Retinal pigment epithelial cell (primary cell): ENCODE results near the gene ADORA1.

Experiments used
- DNase-seq: peaks from one replicate; pipeline ENCODE4 v3.0.0-alpha.2; 2010; ENCODE audit warnings: low read depth
- H3K4me3 ChIP-seq: 2 replicates; pipeline ENCODE4 v1.5.1; 2011; ENCODE audit warnings: mild to moderate bottlenecking, low read length, control low read depth, moderate library complexity
- TF ChIP-seq, protein P1 (sequence below): conservative IDR thresholded peaks from 2 replicates; pipeline ENCODE4 v1.5.1; 2011; ENCODE audit warnings: low read depth, low read length, control low read depth, inconsistent platforms

ADORA1 gene

GRCh38 chr1:203144661-203145060 is 17.1 kb downstream of the ADORA1 start:
- TF ChIP-seq, protein P1, sequence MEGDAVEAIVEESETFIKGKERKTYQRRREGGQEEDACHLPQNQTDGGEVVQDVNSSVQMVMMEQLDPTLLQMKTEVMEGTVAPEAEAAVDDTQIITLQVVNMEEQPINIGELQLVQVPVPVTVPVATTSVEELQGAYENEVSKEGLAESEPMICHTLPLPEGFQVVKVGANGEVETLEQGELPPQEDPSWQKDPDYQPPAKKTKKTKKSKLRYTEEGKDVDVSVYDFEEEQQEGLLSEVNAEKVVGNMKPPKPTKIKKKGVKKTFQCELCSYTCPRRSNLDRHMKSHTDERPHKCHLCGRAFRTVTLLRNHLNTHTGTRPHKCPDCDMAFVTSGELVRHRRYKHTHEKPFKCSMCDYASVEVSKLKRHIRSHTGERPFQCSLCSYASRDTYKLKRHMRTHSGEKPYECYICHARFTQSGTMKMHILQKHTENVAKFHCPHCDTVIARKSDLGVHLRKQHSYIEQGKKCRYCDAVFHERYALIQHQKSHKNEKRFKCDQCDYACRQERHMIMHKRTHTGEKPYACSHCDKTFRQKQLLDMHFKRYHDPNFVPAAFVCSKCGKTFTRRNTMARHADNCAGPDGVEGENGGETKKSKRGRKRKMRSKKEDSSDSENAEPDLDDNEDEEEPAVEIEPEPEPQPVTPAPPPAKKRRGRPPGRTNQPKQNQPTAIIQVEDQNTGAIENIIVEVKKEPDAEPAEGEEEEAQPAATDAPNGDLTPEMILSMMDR: no peak
- DNase-seq: no peak
- H3K4me3 ChIP-seq: no peak overlapping the region

DNA sequence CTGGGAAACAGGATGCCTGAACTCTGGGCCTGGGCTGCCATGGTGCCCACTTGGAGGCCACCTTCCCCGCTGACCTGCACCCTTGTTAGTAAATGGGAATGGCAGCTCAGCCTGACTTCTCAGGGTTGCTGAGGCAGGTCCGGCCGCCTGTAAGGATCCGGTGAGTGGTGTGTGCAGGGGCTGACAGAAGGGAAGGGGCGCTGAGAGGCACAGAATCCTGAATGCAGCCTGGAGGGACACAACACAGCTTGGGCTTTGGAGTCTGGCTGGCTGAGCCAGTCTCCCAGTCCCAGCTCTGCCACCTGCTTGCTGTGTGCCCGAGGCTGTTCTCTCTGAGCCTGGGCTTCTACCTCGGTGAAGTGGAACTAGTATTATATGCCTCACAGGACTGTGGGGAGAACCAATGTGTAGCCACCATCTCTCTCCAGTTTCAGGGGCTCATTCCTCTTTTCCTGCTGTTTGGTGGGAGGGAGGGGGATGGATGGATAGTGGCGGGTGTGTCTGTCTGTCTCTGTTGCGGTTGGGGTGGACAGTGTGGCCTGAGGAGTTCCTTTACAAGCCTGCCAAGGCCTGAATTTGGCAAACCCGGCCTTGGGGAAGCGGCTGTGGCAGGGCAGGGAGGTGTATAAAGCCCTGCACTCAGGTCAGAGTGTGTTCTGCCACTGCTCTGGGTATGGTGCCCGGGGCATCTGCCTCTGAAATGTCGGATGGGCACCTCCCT is 18.0 kb downstream of the ADORA1 start:
- no peak for DNase-seq
- TF ChIP-seq, protein P1: no peak
- H3K4me3 ChIP-seq: no peak overlapping the region

- DNase-seq: no peak
- H3K4me3 ChIP-seq: no peak overlapping the region
- TF ChIP-seq, protein P1: no peak
Observed at GRCh38 chr1:203146042-203146369, 18.5 kb downstream of the ADORA1 start.

GRCh38 chr1:203146537-203146936 is 19.0 kb downstream of the ADORA1 start:
- TF ChIP-seq, protein P1: no peak
- H3K4me3 ChIP-seq: no peak overlapping the region
- DNase-seq: no peak

- TF ChIP-seq, protein P1: no peak
Observed at GRCh38 chr1:203147376-203147775, 19.9 kb downstream of the ADORA1 start.

GRCh38 chr1:203148127-203148526 is 20.6 kb downstream of the ADORA1 start:
- TF ChIP-seq, protein P1: peak; percentile 40

More at GRCh38 chr1:203147376-203147775, 19.9 kb downstream of the ADORA1 start:
- H3K4me3 ChIP-seq: no peak overlapping the region
- DNase-seq: no peak

GRCh38 chr1:203148579-203148978 is 21.1 kb downstream of the ADORA1 start:
- DNase-seq: no peak
- TF ChIP-seq, protein P1: no peak
- no peak overlapping the region for H3K4me3 ChIP-seq

More at GRCh38 chr1:203148127-203148526, 20.6 kb downstream of the ADORA1 start:
- no peak overlapping the region for H3K4me3 ChIP-seq
- no peak for DNase-seq
